Stimulated activated CD8-positive, alpha-beta memory T cell treated with anti-CD3 and anti-CD28 coated beads, Interleukin-7, amount 100 ng/mL, for 4 hours (primary cell): Measurements from ENCODE around the gene ACAD9.

Experiments
- DNase-seq, 2 donors: peaks; one replicate each; pipeline ENCODE4 v3.0.0-alpha.2; 2020; ENCODE audit warnings: low read depth in 2 of 2

Gene ACAD9

GRCh38 chr3:128935922-128936321 is 56.5 kb downstream of the ACAD9 start:
- no peak for DNase-seq

GRCh38 chr3:128936341-128936740 is 56.9 kb downstream of the ACAD9 start:
- DNase-seq = no peak

- DNase-seq = no peak
These were observed 60.8 kb downstream of the ACAD9 start for GRCh38 chr3:128940252-128940651.

- DNase-seq = no peak
These were observed 62.9 kb downstream of the ACAD9 start for GRCh38 chr3:128942161-128942952.

GRCh38 chr3:128945041-128945877 is 65.8 kb downstream of the ACAD9 start:
- DNase-seq = no peak

- DNase-seq = no peak
These were observed 66.4 kb downstream of the ACAD9 start for GRCh38 chr3:128945878-128946175.

GRCh38 chr3:128946411-128946810 is 67.0 kb downstream of the ACAD9 start:
- DNase-seq = no peak

GRCh38 chr3:128949158-128949557 is 69.7 kb downstream of the ACAD9 start:
- DNase-seq = no peak

- DNase-seq = no peak
These were observed 71.0 kb downstream of the ACAD9 start for GRCh38 chr3:128950223-128950938.

- no peak for DNase-seq
These were observed 77.0 kb downstream of the ACAD9 start for GRCh38 chr3:128956440-128956839.
